H1 (cell line): ENCODE data around the gene METTL25B. TPM values are rescaled to one million over a fixed set of nuclear protein-coding genes. Genes with fewer than 3 reads are reported as not detected.
A peak's percentile ranks its signal among the peaks of the same experiment; 100 is the strongest.

Experiments
- CTCF ChIA-PET: fragments of 300-600 bp; sonication (Branson Sonifier 250); formaldehyde crosslinking; loops from one replicate; lab custom pipeline; 2021; ENCODE audit not compliant: partially characterized antibody; lab: Charles Lee
- POLR2A ChIA-PET: fragments of 300-600 bp; sonication (Branson Sonifier 250); formaldehyde crosslinking; loops from one replicate; lab custom pipeline; 2021; ENCODE audit warnings: inconsistent platforms; ENCODE audit not compliant: partially characterized antibody; lab: Charles Lee
- DNase-seq, 2 experiments: peaks; one replicate each; pipeline versions ENCODE4 v3.0.0 to v3.0.0-alpha.2; 2010 to 2022; ENCODE audit warnings: low spot score in 2 of 2, low read depth in 1 of 2, mixed read lengths in 1 of 2
- FAIRE-seq: peaks from 2 replicates; lab custom pipeline; 2011; peaks lifted over from hg19 to GRCh38; lab: Jason Lieb, UNC
- H2AFZ ChIP-seq: 2 replicates; pipeline ENCODE4 v1.8.1; 2012; ENCODE audit warnings: low read length, inconsistent platforms
- H2AK5ac ChIP-seq: 2 replicates; pipeline ENCODE4 v1.6.1; 2013; ENCODE audit warnings: low read depth, low read length
- H2BK120ac ChIP-seq: replicated peaks from 2 replicates; pipeline ENCODE3; 2013; ENCODE audit warnings: low read depth, low read length, inconsistent platforms
- H2BK12ac ChIP-seq: 2 replicates; pipeline ENCODE4 v1.6.1; 2013; ENCODE audit warnings: low read depth, low read length
- H2BK15ac ChIP-seq: 2 replicates; pipeline ENCODE4 v1.6.1; 2013; ENCODE audit warnings: low read length
- H2BK20ac ChIP-seq: 2 replicates; pipeline ENCODE4 v1.6.1; 2013; ENCODE audit warnings: low read length
- H2BK5ac ChIP-seq: 2 replicates; pipeline ENCODE4 v1.6.1; 2013; ENCODE audit warnings: low read depth, low read length
- H3K14ac ChIP-seq: 2 replicates; pipeline ENCODE4 v1.6.1; 2013; ENCODE audit warnings: inconsistent platforms; ENCODE audit not compliant: insufficient read length
- H3K18ac ChIP-seq: 2 replicates; pipeline ENCODE4 v1.6.1; 2013; ENCODE audit warnings: low read length; ENCODE audit errors: extremely low read depth
- H3K23ac ChIP-seq: 2 replicates; pipeline ENCODE4 v1.6.1; 2013; ENCODE audit warnings: inconsistent platforms; ENCODE audit not compliant: insufficient read length
- H3K23me2 ChIP-seq: 2 replicates; pipeline ENCODE4 v1.6.1; 2013; ENCODE audit warnings: low read depth, low read length
- H3K27ac ChIP-seq: 2 replicates; pipeline ENCODE4 v1.6.1; 2011; ENCODE audit warnings: low read depth, low read length, inconsistent platforms
- H3K27me3 ChIP-seq, 4 experiments: replicated peaks in 1 of 4; 1 replicate in 1 of 4; 2 replicates in 3 of 4; pipeline versions ENCODE4 v1.6.1 to v1.8.1; 2011 to 2013; ENCODE audit warnings: low read length in 3 of 4, mild to moderate bottlenecking in 3 of 4, inconsistent platforms in 2 of 4, mixed read lengths in 2 of 4, moderate library complexity in 1 of 4; ENCODE audit not compliant: control insufficient read depth in 3 of 4, insufficient read depth in 3 of 4; ENCODE audit errors: extremely low read depth in 1 of 4
- H3K36me3 ChIP-seq, 4 experiments: 2 replicates each; pipeline versions ENCODE4 v1.6.1 to v1.8.1; 2011 to 2013; ENCODE audit warnings: mild to moderate bottlenecking in 4 of 4, low read length in 3 of 4, moderate library complexity in 2 of 4, control low read depth in 1 of 4, inconsistent platforms in 1 of 4; ENCODE audit not compliant: insufficient read depth in 4 of 4, control insufficient read depth in 2 of 4
- H3K4ac ChIP-seq: replicated peaks from 2 replicates; pipeline ENCODE3; 2013; ENCODE audit warnings: low read length, low read depth, mixed read lengths, inconsistent platforms; ENCODE audit not compliant: insufficient read length
- H3K4me1 ChIP-seq, 4 experiments: replicated peaks in 1 of 4; 1 replicate in 1 of 4; 2 replicates in 3 of 4; pipeline versions ENCODE4 v1.6.1 to v1.8.1; 2011 to 2013; ENCODE audit warnings: low read length in 3 of 4, inconsistent platforms in 2 of 4, mixed read lengths in 1 of 4; ENCODE audit not compliant: insufficient read depth in 4 of 4, control insufficient read depth in 3 of 4
- H3K4me2 ChIP-seq, 2 experiments: 2 replicates each; pipeline versions ENCODE4 v1.6.1 to v1.8.1; 2011 to 2013; ENCODE audit warnings: low read depth in 2 of 2, low read length in 2 of 2, control low read depth in 1 of 2, inconsistent platforms in 1 of 2, mild to moderate bottlenecking in 1 of 2; ENCODE audit not compliant: insufficient read depth in 1 of 2
- H3K4me3 ChIP-seq, 4 experiments: fragments of 200-600, 300-600 bp in 1 of 4; sonication (generic), shearing (Covaris generic), sonication (Bioruptor Twin) in 1 of 4; 2 replicates each; pipeline versions ENCODE4 v1.5.1 to v1.8.1; 2011 to 2016; ENCODE audit warnings: low read length in 4 of 4, low read depth in 3 of 4, control low read depth in 2 of 4, inconsistent platforms in 2 of 4, mild to moderate bottlenecking in 2 of 4, mixed read lengths in 1 of 4, moderate library complexity in 1 of 4; ENCODE audit not compliant: insufficient read depth in 2 of 4; ENCODE audit errors: extremely low read depth in 1 of 4
- H3K56ac ChIP-seq: replicated peaks from 2 replicates; pipeline ENCODE3; 2013; ENCODE audit warnings: low read depth, mild to moderate bottlenecking, mixed read lengths, low read length, inconsistent platforms; ENCODE audit not compliant: insufficient read length
- H3K79me1 ChIP-seq: 2 replicates; pipeline ENCODE4 v1.6.1; 2013; ENCODE audit warnings: low read depth, low read length, control low read depth
- H3K79me2 ChIP-seq, 2 experiments: 2 replicates each; pipeline versions ENCODE4 v1.6.1 to v1.8.1; 2012 to 2013; ENCODE audit warnings: low read length in 2 of 2, mild to moderate bottlenecking in 2 of 2, inconsistent platforms in 1 of 2; ENCODE audit not compliant: insufficient read depth in 2 of 2, control insufficient read depth in 1 of 2
- H3K9ac ChIP-seq, 4 experiments: replicated peaks in 1 of 4; 1 replicate in 1 of 4; 2 replicates in 3 of 4; pipeline versions ENCODE4 v1.6.1 to v1.8.1; 2011 to 2013; ENCODE audit warnings: low read depth in 3 of 4, low read length in 3 of 4, control low read depth in 2 of 4, mild to moderate bottlenecking in 2 of 4, moderate library complexity in 2 of 4, inconsistent platforms in 1 of 4; ENCODE audit errors: extremely low read depth in 1 of 4
- H3K9me3 ChIP-seq, 2 experiments: 2 replicates each; pipeline versions ENCODE4 v1.6.1 to v1.8.1; 2012 to 2013; ENCODE audit warnings: mild to moderate bottlenecking in 2 of 2, moderate library complexity in 2 of 2, control low read depth in 1 of 2, inconsistent platforms in 1 of 2, low read depth in 1 of 2, low read length in 1 of 2, mixed read lengths in 1 of 2; ENCODE audit not compliant: insufficient read depth in 2 of 2
- H4K20me1 ChIP-seq, 2 experiments: replicated peaks in 1 of 2; 2 replicates each; pipeline versions ENCODE3 to v1.8.1; 2011 to 2013; ENCODE audit warnings: inconsistent platforms in 2 of 2, low read length in 2 of 2, mild to moderate bottlenecking in 1 of 2; ENCODE audit not compliant: insufficient read depth in 2 of 2, control insufficient read depth in 1 of 2
- H4K5ac ChIP-seq: 2 replicates; pipeline ENCODE4 v1.6.1; 2013; ENCODE audit warnings: low read length, low read depth, mixed read lengths, inconsistent platforms; ENCODE audit not compliant: insufficient read length
- H4K8ac ChIP-seq: 2 replicates; pipeline ENCODE4 v1.8.0; 2013; ENCODE audit warnings: mild to moderate bottlenecking, moderate library complexity, low read length, inconsistent platforms; ENCODE audit not compliant: insufficient read depth; ENCODE audit errors: extremely low read depth
- H4K91ac ChIP-seq: replicated peaks from 2 replicates; pipeline ENCODE3; 2013; ENCODE audit warnings: low read length, mixed read lengths, inconsistent platforms; ENCODE audit not compliant: insufficient read length
- CREB1 ChIP-seq: IDR thresholded peaks from 2 replicates; pipeline ENCODE4 v1.6.1; 2012; ENCODE audit warnings: inconsistent platforms
- SP1 ChIP-seq: IDR thresholded peaks from 2 replicates; pipeline ENCODE4 v1.6.1; 2011; ENCODE audit warnings: low read depth, low read length
- WGBS, 2 experiments: shearing (Covaris generic) in 1 of 2; methylation state at CpG; one replicate each; pipeline versions ENCODE4 v1.1.6 to v1.1.7; 2013 to 2015; ENCODE audit warnings: low lambda C conversion rate in 2 of 2, mixed read lengths in 2 of 2, inconsistent platforms in 1 of 2, low coverage in 1 of 2, missing lambda C conversion rate in 1 of 2; ENCODE audit not compliant: insufficient replicate concordance in 2 of 2, insufficient coverage in 1 of 2, insufficient read length in 1 of 2; ENCODE audit errors: extremely low coverage in 1 of 2, missing lambda C conversion rate in 1 of 2; 5-methylcytosine and 5-hydroxymethylcytosine counted together
- polyA plus RNA-seq, 7 experiments: library from polyadenylated mRNA; depleted of rRNA in 3 of 7; stranded (reverse) in 5 of 7; unstranded in 2 of 7; fragments of >200 nt in 5 of 7; fragments of 200-250 nt in 2 of 7; gene quantifications; 1 replicate in 5 of 7; 2 replicates in 1 of 7; 4 replicates in 1 of 7; pipeline versions ENCODE4 v1.2.1 to v1.2.3, GENCODE V29; 2011 to 2013; ENCODE audit warnings: missing spikeins in 2 of 7, mixed read lengths in 2 of 7
- total RNA-seq: library from RNA; stranded (reverse); fragmentation: NEBNext Ultra II Directional; extraction: Animal tissue kit (Norgen Biotek cat#: 25700); gene quantifications from 2 replicates; pipeline ENCODE4 v1.2.1, GENCODE V29; 2021

The METTL25B gene
- total and polyA plus RNA-seq, 2 of the 8 experiments (the other 6 are each of a cell fraction or from before 2014, with no cell fraction given): 28.4 to 30.1 TPM

GRCh38 chr1:156743367-156744302 is 15.4 kb downstream of the METTL25B start:
- H3K27me3 ChIP-seq: no peaks in the 10 kb centered on the region
- WGBS, 2 experiments: 89% methylated on average over 11 of the region's 14 CpGs; no CpG with 5 or more reads in 1 of the 2 experiments
- H3K79me1 ChIP-seq: peaks cover 13% of the 10 kb centered on the region
- H3K4me2 ChIP-seq: no peak overlapping the region
- no peak overlapping the region for H3K4ac ChIP-seq
- H3K18ac ChIP-seq: no peak overlapping the region
- H3K9me3 ChIP-seq: no peaks in the 10 kb centered on the region
- H3K23me2 ChIP-seq: peaks cover 10% of the 10 kb centered on the region
- ChIA-PET CTCF (interaction anchor here (0.5 to 6.6 kb wide), 5 partner anchors 9 to 57 kb away, joined by 3 to 76 read pairs (median 9); partner anchors contain the start of genes HDGF, ISG20L2 and METTL25B), POLR2A (interaction anchor here (1.0 to 10.7 kb wide), 4 partner anchors 9 to 50 kb away, joined by 5 to 214 read pairs (median 27); partner anchors contain the start of genes CRABP2, ISG20L2 and METTL25B)
- DNase-seq (no peak), FAIRE-seq (no peak)
- H4K91ac ChIP-seq: no peak overlapping the region
- no peak overlapping the region for H3K23ac ChIP-seq
- H2AFZ ChIP-seq: no peak overlapping the region
- no peak overlapping the region for H3K27ac ChIP-seq
- H2BK5ac ChIP-seq: no peak overlapping the region; the same call in 1 of the 2 replicates
- H2BK120ac ChIP-seq: no peak overlapping the region
- no peak overlapping the region for H3K56ac ChIP-seq
- no peak overlapping the region for H3K4me3 ChIP-seq
- H3K36me3 ChIP-seq: peaks cover 13 to 33% (median 14%) of the 10 kb centered on the region in 4 experiments; a peak in 6 of 8 replicates
- peaks cover 11 to 41% of the 10 kb centered on the region in 2 experiments for H3K79me2 ChIP-seq
- H4K8ac ChIP-seq: no peak overlapping the region; the same call in 1 of the 2 replicates
- no peak overlapping the region for H2BK12ac ChIP-seq
- no peak overlapping the region for H3K14ac ChIP-seq
- H4K20me1 ChIP-seq: peaks cover 0 to 2% of the 10 kb centered on the region in 2 experiments
- H4K5ac ChIP-seq: no peak overlapping the region
- H2BK15ac ChIP-seq: no peak overlapping the region
- H2BK20ac ChIP-seq: no peak overlapping the region
- H2AK5ac ChIP-seq: no peak overlapping the region
- peaks cover 18 to 32% (median 24%) of the 10 kb centered on the region in 4 experiments for H3K4me1 ChIP-seq
- TF ChIP-seq CREB1: no peak
- TF ChIP-seq SP1: peak; percentile 33; the same call in 1 of the 2 replicates
- no peak overlapping the region; a peak in 1 of 7 replicates for H3K9ac ChIP-seq
